Measurements from ENCODE around the gene WDR59.

DNA sequence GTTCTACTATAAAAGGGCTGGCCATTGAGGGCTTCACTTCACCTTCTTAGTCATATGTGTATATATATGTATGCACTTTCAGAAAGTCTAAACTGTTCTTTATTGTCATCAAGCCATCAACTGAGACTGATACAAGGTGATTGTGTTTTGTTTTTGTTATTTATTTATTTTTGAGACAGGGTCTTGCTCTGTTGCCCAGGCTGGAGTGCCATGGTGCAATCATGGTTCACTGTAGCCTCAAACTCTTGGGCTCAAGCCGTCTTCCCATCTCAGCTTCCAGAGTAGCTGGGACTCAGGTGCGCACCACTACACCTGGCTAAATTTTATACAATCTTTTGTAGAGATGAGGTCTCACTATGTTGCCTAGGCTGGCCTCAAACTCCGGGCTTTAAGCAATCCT lies 19.5 kb upstream of the WDR59 start:
- TF ChIP-seq, protein P1, sequence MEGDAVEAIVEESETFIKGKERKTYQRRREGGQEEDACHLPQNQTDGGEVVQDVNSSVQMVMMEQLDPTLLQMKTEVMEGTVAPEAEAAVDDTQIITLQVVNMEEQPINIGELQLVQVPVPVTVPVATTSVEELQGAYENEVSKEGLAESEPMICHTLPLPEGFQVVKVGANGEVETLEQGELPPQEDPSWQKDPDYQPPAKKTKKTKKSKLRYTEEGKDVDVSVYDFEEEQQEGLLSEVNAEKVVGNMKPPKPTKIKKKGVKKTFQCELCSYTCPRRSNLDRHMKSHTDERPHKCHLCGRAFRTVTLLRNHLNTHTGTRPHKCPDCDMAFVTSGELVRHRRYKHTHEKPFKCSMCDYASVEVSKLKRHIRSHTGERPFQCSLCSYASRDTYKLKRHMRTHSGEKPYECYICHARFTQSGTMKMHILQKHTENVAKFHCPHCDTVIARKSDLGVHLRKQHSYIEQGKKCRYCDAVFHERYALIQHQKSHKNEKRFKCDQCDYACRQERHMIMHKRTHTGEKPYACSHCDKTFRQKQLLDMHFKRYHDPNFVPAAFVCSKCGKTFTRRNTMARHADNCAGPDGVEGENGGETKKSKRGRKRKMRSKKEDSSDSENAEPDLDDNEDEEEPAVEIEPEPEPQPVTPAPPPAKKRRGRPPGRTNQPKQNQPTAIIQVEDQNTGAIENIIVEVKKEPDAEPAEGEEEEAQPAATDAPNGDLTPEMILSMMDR (IDR thresholded peaks at IDR 0.05), result no peak
- no peak for TF ChIP-seq POLR2A (IDR thresholded peaks at IDR 0.05)
- TF ChIP-seq EP300 (IDR thresholded peaks at IDR 0.05), result no peak

All from tibial nerve (tissue), 4 donors.